Left lung (tissue), 14 donors: ENCODE results near the gene CDKN3. TPM values are rescaled to one million over a fixed set of nuclear protein-coding genes. Genes with fewer than 3 reads are reported as not detected.

ENCODE experiments used
- ATAC-seq: fragments of 200-7000 bp; cut with Tn5 transposase; one replicate; pipeline ENCODE4 v1.9.1; 2020; ENCODE audit warnings: moderate library complexity
- DNase-seq, 4 donors: peaks; one replicate each; pipeline ENCODE4 v3.0.0-alpha.2; 2013 to 2020
- H3K27ac ChIP-seq, 2 donors: fragments of 200-600 bp; sonication (generic) in 1 of 2; one replicate each; pipeline versions ENCODE4 v1.5.0 to v1.8.0; 2020 to 2021
- H3K27me3 ChIP-seq, 2 donors: fragments of 200-600 bp; sonication (generic) in 1 of 2; one replicate each; pipeline versions ENCODE4 v1.5.0 to v1.8.0; 2020 to 2021
- H3K36me3 ChIP-seq, 2 donors: fragments of 200-600 bp; sonication (generic) in 1 of 2; one replicate each; pipeline versions ENCODE4 v1.5.0 to v1.8.0; 2020 to 2021
- H3K4me1 ChIP-seq, 2 donors: fragments of 200-600 bp; one replicate each; pipeline ENCODE4 v1.8.0; 2021
- H3K4me3 ChIP-seq, 2 donors: fragments of 200-600 bp; sonication (generic) in 1 of 2; one replicate each; pipeline versions ENCODE4 v1.5.0 to v1.8.0; 2020 to 2021; ENCODE audit warnings: mild to moderate bottlenecking in 1 of 2
- H3K9me3 ChIP-seq, 2 donors: fragments of 200-600 bp; sonication (generic) in 1 of 2; one replicate each; pipeline versions ENCODE4 v1.5.0 to v1.8.0; 2020 to 2021
- CTCF ChIP-seq, 2 donors: fragments of 200-600 bp; sonication (generic) in 1 of 2; IDR thresholded peaks; one replicate each; pipeline versions ENCODE4 v1.5.0 to v1.8.0; 2021; ENCODE audit warnings: antibody characterized with exemption in 2 of 2
- intact Hi-C, 2 donors: fragments of 100-400 bp; cut with DNase I; formaldehyde crosslinking; loops; one replicate each; pipeline versions ENCODE4 v1.11.2 to v1.14.2; 2022
- long read RNA-seq, 12 donors: library from polyadenylated mRNA in 2 of 12; unstranded in 2 of 12; transcript quantifications; one replicate each; pipeline ENCODE4 v2.0.0 and lab custom pipeline, GENCODE V29; 2019 to 2026
- polyA plus RNA-seq, 6 donors: library from polyadenylated mRNA; unstranded; fragments of 120-200 nt; gene quantifications; one replicate each; pipeline ENCODE4 v1.2.1, GENCODE V29; 2013; ENCODE audit not compliant: insufficient read length in 6 of 6
- total RNA-seq, 2 donors: library from RNA; stranded (reverse); fragmentation: NEBNext Ultra II Directional; extraction: Animal tissue kit (Norgen Biotek cat#: 25700); gene quantifications; one replicate each; pipeline ENCODE4 v1.2.1, GENCODE V29; 2021
- donor health status: DM: no; HTN: yes; CAD: no.
- donor health status: DM: no; HTN: no; CAD: no.

The CDKN3 gene
- total RNA-seq (10 to 100 TPM in 1 of 2 donors, 1 to 10 TPM in 1; 2.7 to 12.7 TPM), polyA plus RNA-seq (10 to 100 TPM; 14.9 to 38.7 (median 22.6) TPM)
- long read RNA-seq, donor 1, transcript CDKN3-202 (8 exons, 893 nt) = major isoform, 9 of 10 reads
- long read RNA-seq, donor 1, partial matches to known transcripts = 0 of 10 reads
- long read RNA-seq, donor 1, other reads (novel, unspliced or antisense) = 0 of 10 reads
- long read RNA-seq, donor 2, transcript CDKN3-202 (8 exons, 893 nt) = major isoform, 7 of 9 reads
- long read RNA-seq, donor 2, partial matches to known transcripts = 0 of 9 reads
- long read RNA-seq, donor 2, other reads (novel, unspliced or antisense) = 0 of 9 reads
- long read RNA-seq, donor 3, transcript CDKN3-202 (8 exons, 893 nt) = major isoform, 15 of 15 reads
- long read RNA-seq, donor 3, partial matches to known transcripts = 0 of 15 reads
- long read RNA-seq, donor 3, other reads (novel, unspliced or antisense) = 0 of 15 reads
- long read RNA-seq, donor 4, transcript CDKN3-202 (8 exons, 893 nt) = major isoform, 9 of 13 reads
- long read RNA-seq, donor 4, partial matches to known transcripts = 2 of 13 reads
- long read RNA-seq, donor 4, other reads (novel, unspliced or antisense) = 1 of 13 reads
- long read RNA-seq, donor 5, transcript CDKN3-202 (8 exons, 893 nt) = major isoform, 9 of 179 reads
- long read RNA-seq, donor 5, partial matches to known transcripts = 169 of 179 reads
- long read RNA-seq, donor 5, other reads (novel, unspliced or antisense) = 0 of 179 reads
- long read RNA-seq, donor 6, transcript CDKN3-202 (8 exons, 893 nt) = major isoform, 18 of 23 reads
- long read RNA-seq, donor 6, partial matches to known transcripts = 5 of 23 reads
- long read RNA-seq, donor 6, other reads (novel, unspliced or antisense) = 0 of 23 reads
- long read RNA-seq, donor 7, transcript CDKN3-202 (8 exons, 893 nt) = major isoform, 5 of 5 reads
- long read RNA-seq, donor 7, partial matches to known transcripts = 0 of 5 reads
- long read RNA-seq, donor 7, other reads (novel, unspliced or antisense) = 0 of 5 reads
- long read RNA-seq, donor 8, transcript CDKN3-202 (8 exons, 893 nt) = major isoform, 8 of 8 reads
- long read RNA-seq, donor 8, partial matches to known transcripts = 0 of 8 reads
- long read RNA-seq, donor 8, other reads (novel, unspliced or antisense) = 0 of 8 reads
- long read RNA-seq, donor 9 = 0 reads
- long read RNA-seq, donor 10, transcript CDKN3-202 (8 exons, 893 nt) = major isoform, 6 of 9 reads
- long read RNA-seq, donor 10, partial matches to known transcripts = 0 of 9 reads
- long read RNA-seq, donor 10, other reads (novel, unspliced or antisense) = 3 of 9 reads
- long read RNA-seq, donor 11, transcript CDKN3-202 (8 exons, 893 nt) = major isoform, 7 of 7 reads
- long read RNA-seq, donor 11, partial matches to known transcripts = 0 of 7 reads
- long read RNA-seq, donor 11, other reads (novel, unspliced or antisense) = 0 of 7 reads
- long read RNA-seq, donor 12, transcript CDKN3-202 (8 exons, 893 nt) = major isoform, 8 of 8 reads
- long read RNA-seq, donor 12, partial matches to known transcripts = 0 of 8 reads
- long read RNA-seq, donor 12, other reads (novel, unspliced or antisense) = 0 of 8 reads

DNA sequence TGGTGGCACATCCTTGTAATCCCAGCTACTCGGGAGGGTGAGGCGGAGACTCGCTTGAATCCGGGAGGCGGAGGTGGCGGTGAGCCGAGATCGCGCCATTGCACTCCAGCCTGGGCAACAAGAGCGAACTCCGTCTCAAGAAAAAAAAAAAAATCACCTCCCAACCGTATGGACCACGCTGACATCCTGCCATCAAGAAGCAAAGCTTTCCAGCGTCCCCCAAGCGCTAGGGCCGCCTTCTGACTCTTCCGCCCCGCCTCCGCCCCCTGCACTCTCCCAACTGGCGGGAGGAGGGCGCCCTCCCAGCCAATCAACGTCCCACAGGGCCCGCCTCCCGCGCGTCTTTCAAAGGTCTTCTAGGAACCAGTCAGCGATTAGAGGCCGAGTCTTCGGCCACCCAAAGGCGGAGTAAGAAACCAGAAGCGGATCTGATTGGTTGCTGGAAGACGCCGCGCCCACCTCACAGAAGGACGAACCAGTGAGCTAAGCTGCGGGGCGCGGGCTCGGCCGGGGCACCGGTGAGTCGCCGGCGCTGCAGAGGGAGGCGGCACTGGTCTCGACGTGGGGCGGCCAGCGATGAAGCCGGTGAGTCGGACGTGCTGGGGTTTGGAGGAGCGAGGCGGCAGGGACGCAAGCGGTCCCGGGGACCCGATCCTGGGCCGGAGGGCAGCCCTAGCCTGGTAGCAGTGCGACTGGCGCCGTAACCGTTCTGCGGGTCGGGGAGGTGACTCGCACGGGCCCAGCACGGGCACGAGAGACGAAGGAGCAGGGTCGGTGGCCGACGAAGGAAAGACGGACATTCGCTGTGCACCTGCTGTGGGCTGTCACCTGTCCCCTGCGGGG is at the start of gene CDKN3:
Gene CDKN3 (plus strand): TSS at position 515 of the 843 bp plus-strand sequence. CDS start 62 bp downstream, at position 577.
- H3K36me3 ChIP-seq = no peaks in the 10 kb centered on the region
- intact Hi-C loops = no loop called here
- DNase-seq = peak; percentile 95 to 99 (median 98)
- peaks cover 0 to 24% of the 10 kb centered on the region in 2 donors for H3K4me1 ChIP-seq
- no peaks in the 10 kb centered on the region for H3K9me3 ChIP-seq
- H3K27ac ChIP-seq = peak within 1 kb of the TSS in 1 of 2 donors; percentile 61
- no peaks in the 10 kb centered on the region for H3K27me3 ChIP-seq
- ATAC-seq = peak; percentile 98
- H3K4me3 ChIP-seq = peak within 1 kb of the TSS; percentile 69 to 91
- TF ChIP-seq CTCF (IDR thresholded peaks at IDR 0.05) = peak; percentile 25 to 62

DNA sequence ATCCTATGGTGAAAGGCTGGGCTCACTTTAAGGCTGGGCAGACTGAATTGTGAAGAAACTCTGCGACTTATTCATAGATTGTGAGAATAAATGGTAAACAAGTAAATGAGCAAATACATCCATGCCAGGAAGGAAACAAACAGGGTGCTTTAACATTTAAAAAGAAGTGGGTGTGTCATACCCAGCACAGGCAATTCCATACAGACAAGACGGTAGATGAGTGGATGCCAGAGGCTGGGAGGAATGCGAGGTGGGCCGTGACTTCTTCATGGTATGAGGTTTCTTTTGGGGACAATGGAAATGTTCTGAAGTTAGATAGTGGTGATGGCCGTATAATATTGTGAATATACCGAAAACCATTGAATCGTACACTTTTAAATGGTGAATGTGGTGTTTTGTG is 49.8 kb upstream of the CDKN3 start:
- no peaks in the 10 kb centered on the region for H3K27me3 ChIP-seq
- intact Hi-C loops = no loop called here
- ATAC-seq = no peak
- no peak for DNase-seq
- no peak for TF ChIP-seq CTCF (IDR thresholded peaks at IDR 0.05)
- H3K9me3 ChIP-seq = no peaks in the 10 kb centered on the region
- H3K27ac ChIP-seq = no peak overlapping the region
- no peak overlapping the region for H3K4me3 ChIP-seq
- H3K36me3 ChIP-seq = no peaks in the 10 kb centered on the region
- no peaks in the 10 kb centered on the region for H3K4me1 ChIP-seq

GRCh38 chr14:54348001-54348611 is 48.7 kb upstream of the CDKN3 start:
- DNase-seq (peak in 1 of 4 donors; percentile 65), ATAC-seq (peak; percentile 81)
- Histone ChIP-seq H3K4me1 (peaks cover 0 to 4% of the 10 kb centered on the region in 2 donors), H3K9me3 (no peaks in the 10 kb centered on the region), H3K27me3 (no peaks in the 10 kb centered on the region), H3K4me3 (no peak overlapping the region), H3K36me3 (no peaks in the 10 kb centered on the region), H3K27ac (no peak overlapping the region)
- intact Hi-C loops = no loop called here
- peak; percentile 56 to 67 for TF ChIP-seq CTCF (IDR thresholded peaks at IDR 0.05)
